RWPE2 (cell line): Measurements from ENCODE around the gene FAM204A.

Experiments used
- ATAC-seq: fragments of 200-7000 bp; cut with Tn5 transposase; 3 replicates; pipeline ENCODE4 v1.9.1; 2021; ENCODE audit warnings: low read depth
- DNase-seq: peaks from one replicate; pipeline ENCODE4 v3.0.0-alpha.2; 2020; ENCODE audit warnings: low spot score
- H3K27ac ChIP-seq: fragments of 450-650 bp; 2 replicates; pipeline ENCODE4 v1.5.1; 2017; ENCODE audit warnings: mild to moderate bottlenecking; ENCODE audit not compliant: poor library complexity, severe bottlenecking
- H3K27me3 ChIP-seq: fragments of 250-450 bp; sonication (Bioruptor Pico); 2 replicates; pipeline ENCODE4 v1.5.1; 2021; ENCODE audit warnings: mild to moderate bottlenecking, moderate library complexity; ENCODE audit not compliant: insufficient read depth, poor library complexity, severe bottlenecking
- H3K36me3 ChIP-seq: fragments of 250-450 bp; sonication (Bioruptor Pico); 2 replicates; pipeline ENCODE4 v1.5.1; 2020; ENCODE audit warnings: low read depth, mild to moderate bottlenecking, moderate library complexity
- H3K4me1 ChIP-seq: fragments of 250-450 bp; sonication (Bioruptor Pico); 2 replicates; pipeline ENCODE4 v1.5.1; 2021; ENCODE audit warnings: mild to moderate bottlenecking, moderate library complexity; ENCODE audit not compliant: insufficient read depth, poor library complexity, severe bottlenecking
- H3K4me3 ChIP-seq: fragments of 250-450 bp; sonication (Bioruptor Pico); 2 replicates; pipeline ENCODE4 v1.5.1; 2021; ENCODE audit warnings: mild to moderate bottlenecking, moderate library complexity; ENCODE audit not compliant: severe bottlenecking
- H3K9me3 ChIP-seq: fragments of 250-450 bp; sonication (Bioruptor Pico); 2 replicates; pipeline ENCODE4 v1.5.1; 2021; ENCODE audit warnings: mild to moderate bottlenecking, moderate library complexity; ENCODE audit not compliant: severe bottlenecking
- CTCF ChIP-seq: fragments of 450-650 bp; IDR thresholded peaks from one replicate; pipeline ENCODE4 v1.5.1; 2017; ENCODE audit warnings: mild to moderate bottlenecking, moderate library complexity; ENCODE audit not compliant: poor library complexity, severe bottlenecking

FAM204A gene

GRCh38 chr10:118256825-118257570, 85.1 kb downstream of the FAM204A start:
- H3K4me1 ChIP-seq: no peaks in the 10 kb centered on the region
- no peak for DNase-seq
- H3K4me3 ChIP-seq: no peak overlapping the region
- H3K27ac ChIP-seq: no peak overlapping the region
- TF ChIP-seq CTCF: no peak
- H3K36me3 ChIP-seq: no peaks in the 10 kb centered on the region
- H3K9me3 ChIP-seq: no peaks in the 10 kb centered on the region
- H3K27me3 ChIP-seq: peaks cover 3% of the 10 kb centered on the region
- no peak for ATAC-seq

GRCh38 chr10:118256209-118256608, 85.9 kb downstream of the FAM204A start:
- Histone ChIP-seq H3K4me1 (no peaks in the 10 kb centered on the region), H3K27me3 (no peaks in the 10 kb centered on the region), H3K4me3 (no peak overlapping the region), H3K9me3 (no peaks in the 10 kb centered on the region), H3K36me3 (no peaks in the 10 kb centered on the region), H3K27ac (no peak overlapping the region)
- no peak for DNase-seq
- no peak for TF ChIP-seq CTCF
- ATAC-seq: no peak

- H3K4me1 ChIP-seq: no peaks in the 10 kb centered on the region
- no peak overlapping the region for H3K4me3 ChIP-seq
- no peaks in the 10 kb centered on the region for H3K9me3 ChIP-seq
- TF ChIP-seq CTCF: no peak
- no peak for DNase-seq
- no peak overlapping the region for H3K27ac ChIP-seq
- no peak for ATAC-seq
- H3K36me3 ChIP-seq: no peaks in the 10 kb centered on the region
- no peaks in the 10 kb centered on the region for H3K27me3 ChIP-seq
These were observed 86.8 kb downstream of the FAM204A start for GRCh38 chr10:118255355-118255754.

- DNase-seq (no peak), ATAC-seq (no peak)
These were observed 87.5 kb downstream of the FAM204A start for GRCh38 chr10:118254654-118255053.

More at GRCh38 chr10:118254654-118255053, 87.5 kb downstream of the FAM204A start:
- H3K36me3 ChIP-seq: no peaks in the 10 kb centered on the region
- H3K27ac ChIP-seq: no peak overlapping the region
- H3K27me3 ChIP-seq: no peaks in the 10 kb centered on the region
- no peaks in the 10 kb centered on the region for H3K9me3 ChIP-seq
- TF ChIP-seq CTCF: no peak
- H3K4me3 ChIP-seq: no peak overlapping the region
- H3K4me1 ChIP-seq: no peaks in the 10 kb centered on the region
